ENCODE data around the gene TGM2. TPM values are rescaled to one million over a fixed set of nuclear protein-coding genes. Genes with fewer than 3 reads are reported as not detected.

TGM2 gene
- total and polyA plus RNA-seq, 2 donors (not counting 3 experiments of a cell fraction or from before 2014, with no cell fraction given) = 861 to 868 TPM

DNA sequence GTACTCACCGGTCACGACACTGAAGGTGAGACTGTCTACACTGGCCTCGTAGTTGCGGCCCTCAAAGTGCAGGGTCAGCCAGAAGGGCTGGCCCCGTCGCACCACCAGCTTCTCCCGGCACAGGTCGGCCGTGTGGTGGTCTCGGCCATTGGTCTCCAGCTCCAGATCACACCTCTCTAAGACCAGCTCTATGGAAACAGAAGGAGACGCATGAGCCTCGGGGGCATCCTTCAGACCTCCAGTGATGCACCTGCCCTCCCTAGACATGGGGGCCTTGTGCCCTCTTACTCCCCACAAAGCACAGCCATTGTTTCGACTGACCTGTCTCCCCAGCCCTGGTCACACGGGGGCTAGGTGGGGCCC is 3.7 kb downstream of the TGM2 start:
- peak overlapping the region in 1 of 3 experiments; percentile 32 for H3K4me3 ChIP-seq (replicated peaks in 1 of 3; ENCODE audit: insufficient read depth in 1 of 3, low read depth in 1 of 3, low read length in 3 of 3)
- H3K9ac ChIP-seq (replicated peaks; ENCODE audit: extremely low read depth, insufficient read depth, low read length) = no peak overlapping the region
- no peaks in the 10 kb centered on the region for H3K9me1 ChIP-seq (replicated peaks; ENCODE audit: control insufficient read depth, extremely low read depth, insufficient read depth, low read length)
- peak overlapping the region; percentile 78 for H3K4me2 ChIP-seq (ENCODE audit: insufficient read depth, low read length)
- H3K4me1 ChIP-seq (ENCODE audit: control insufficient read depth, extremely low read depth, insufficient read depth, low read length) = peaks cover 80% of the 10 kb centered on the region
- FAIRE-seq = no peak
- no peaks in the 10 kb centered on the region for H4K20me1 ChIP-seq (replicated peaks; ENCODE audit: control insufficient read depth, extremely low read depth, insufficient read depth, low read length)
- dilution Hi-C loops (cut with MboI; ENCODE audit: extremely low pct_ligation_motif_present, low sequenced_read_pairs) = no loop called here
- H2AFZ ChIP-seq (ENCODE audit: low read depth, low read length) = no peak overlapping the region
- CTCF ChIA-PET = interaction anchor here (0.8 to 4.5 kb wide), 8 partner anchors 9 to 597 kb away, joined by 3 to 53 read pairs (median 10); no protein-coding TSS in a partner anchor
- no peak for DNase-seq (ENCODE audit: low read depth, low spot score)
- H3K27ac ChIP-seq (ENCODE audit: insufficient read depth, low read depth, low read length) = peak overlapping the region; percentile 96
- intact Hi-C loops (cut with micrococcal nuclease) = no loop called here
- no peak for TF ChIP-seq CTCF (IDR thresholded peaks at IDR 0.05; ENCODE audit: extremely low read depth in 1 of 2, insufficient read depth in 1 of 2, low read depth in 1 of 2, low read length in 2 of 2)
- TF ChIP-seq POLR2AphosphoS5 (IDR thresholded peaks at IDR 0.05; ENCODE audit: insufficient read depth, low read depth, low read length) = peak; percentile 70
- no peak for TF ChIP-seq EZH2 (IDR thresholded peaks at IDR 0.05; ENCODE audit: borderline replicate concordance, low read depth, low read length, severe bottlenecking)
- TF ChIP-seq, protein P1, sequence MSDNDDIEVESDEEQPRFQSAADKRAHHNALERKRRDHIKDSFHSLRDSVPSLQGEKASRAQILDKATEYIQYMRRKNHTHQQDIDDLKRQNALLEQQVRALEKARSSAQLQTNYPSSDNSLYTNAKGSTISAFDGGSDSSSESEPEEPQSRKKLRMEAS (IDR thresholded peaks at IDR 0.05; ENCODE audit: insufficient read depth, insufficient read length) = no peak
- TF ChIP-seq MYC (IDR thresholded peaks at IDR 0.05; ENCODE audit: low read depth, low read length) = no peak
- TF ChIP-seq GATA2 (IDR thresholded peaks at IDR 0.05; ENCODE audit: insufficient read depth, insufficient read length, low read depth, low read length) = no peak
- peak; percentile 3 for TF ChIP-seq POLR2A (IDR thresholded peaks at IDR 0.05; ENCODE audit: low read depth, low read length)
- TF ChIP-seq FOS (IDR thresholded peaks at IDR 0.05; ENCODE audit: borderline replicate concordance, insufficient read depth, low read length) = no peak
- no peak for TF ChIP-seq JUN (IDR thresholded peaks at IDR 0.05; ENCODE audit: borderline replicate concordance, insufficient read depth, insufficient read length, low read depth)
- H3K79me2 ChIP-seq (ENCODE audit: control insufficient read depth, insufficient read depth, low read length) = peaks cover 85% of the 10 kb centered on the region
- H3K36me3 ChIP-seq (ENCODE audit: control insufficient read depth in 2 of 2, extremely low read depth in 1 of 2, insufficient read depth in 2 of 2, low read length in 2 of 2) = peaks cover 23 to 36% of the 10 kb centered on the region in 2 experiments
- POLR2A ChIA-PET = interaction anchor here (2.0 kb wide), 1 partner anchor 17 kb away, joined by 7 read pairs; no protein-coding TSS in a partner anchor
- no TSS peak for BruUV-seq (replicated peaks)
- H3K9me3 ChIP-seq (replicated peaks; ENCODE audit: control insufficient read depth, insufficient read depth, low read length) = no peaks in the 10 kb centered on the region
- H3K27me3 ChIP-seq (ENCODE audit: control insufficient read depth in 2 of 2, insufficient read depth in 2 of 2, low read length in 2 of 2) = no peaks in the 10 kb centered on the region
